Stimulated activated naive B cell treated with anti-CD40 and anti-IgM and Interleukin-4, amounts not matched to agents 10 μg/mL and 1 μg/mL and 100 μg/mL, for 72 hours (primary cell): ENCODE results near the gene ZNF335.
A peak's percentile ranks its signal among the peaks of the same experiment; 100 is the strongest.
"Not testable (repeated sequence)": the region's sequence is repeated elsewhere in the genome, so short reads cannot be mapped to it uniquely, and the experiment has no call there.

Experiments used
- ATAC-seq, 2 donors: fragments of 150-1000 bp; cut with Tn5 transposase; replicated peaks; 2 replicates each; pipeline ENCODE4 v1.10.0; 2021; ENCODE audit warnings: moderate library complexity in 1 of 2
- DNase-seq: peaks from one replicate; pipeline ENCODE4 v3.0.0; 2021
- H3K27ac Mint-ChIP-seq: one replicate; pipeline ENCODE4 v1.8.0; 2022; ENCODE audit warnings: mild to moderate bottlenecking, mixed read lengths
- H3K27me3 Mint-ChIP-seq, 2 donors: one replicate each; pipeline ENCODE4 v1.8.0; 2022; ENCODE audit warnings: mixed read lengths in 2 of 2
- H3K36me3 Mint-ChIP-seq, 2 donors: one replicate each; pipeline ENCODE4 v1.8.0; 2022; ENCODE audit warnings: mixed read lengths in 2 of 2, mild to moderate bottlenecking in 1 of 2
- H3K4me1 Mint-ChIP-seq, 2 donors: one replicate each; pipeline ENCODE4 v1.8.0; 2022; ENCODE audit warnings: mixed read lengths in 2 of 2, mild to moderate bottlenecking in 1 of 2
- H3K4me3 Mint-ChIP-seq, 2 donors: one replicate each; pipeline ENCODE4 v1.8.0; 2022; ENCODE audit warnings: mild to moderate bottlenecking in 2 of 2, mixed read lengths in 2 of 2, moderate library complexity in 1 of 2
- H3K9me3 Mint-ChIP-seq, 2 donors: one replicate each; pipeline ENCODE4 v1.8.0; 2022; ENCODE audit warnings: mixed read lengths in 2 of 2, mild to moderate bottlenecking in 1 of 2

The ZNF335 gene

DNA sequence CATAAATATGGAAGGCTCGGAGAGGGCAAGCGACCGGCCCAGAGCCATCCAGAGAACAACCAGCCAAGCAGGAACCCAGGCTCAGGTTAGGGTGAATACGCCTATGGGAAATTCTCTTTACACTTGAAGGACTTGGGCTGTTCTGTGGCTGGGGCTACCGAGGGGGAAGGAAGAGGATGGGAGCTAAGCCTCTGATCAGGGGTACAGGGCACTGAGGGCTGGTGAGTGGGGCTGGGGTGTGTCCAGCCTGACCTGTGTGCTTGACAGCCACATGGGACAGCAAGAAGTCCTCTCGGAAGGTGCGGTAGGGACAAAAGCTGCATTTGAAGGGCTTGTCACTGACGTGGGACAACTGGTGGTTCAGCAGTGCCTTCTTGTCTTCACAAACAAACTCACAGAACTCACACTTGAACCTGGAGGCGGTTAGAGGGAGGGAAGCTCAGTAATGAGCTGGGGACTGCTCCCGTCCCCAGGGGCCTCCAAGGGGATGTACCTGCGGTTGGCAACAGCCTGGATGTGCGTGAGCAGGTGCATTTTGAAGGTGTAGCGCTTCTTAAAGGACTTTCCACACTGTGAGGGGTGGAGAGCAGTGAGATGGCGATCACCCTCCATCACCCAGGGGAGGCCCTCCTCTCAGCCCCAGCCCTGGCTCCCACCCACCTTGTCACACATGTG, 11.9 kb downstream of the ZNF335 start:
- Mint-ChIP-seq H3K9me3 (no peaks in the 10 kb centered on the region), H3K4me1 (peaks cover 6 to 13% of the 10 kb centered on the region in 2 donors), H3K4me3 (peak overlapping the region in 1 of 2 donors; percentile 10), H3K27ac (peak overlapping the region; percentile 81), H3K27me3 (no peaks in the 10 kb centered on the region), H3K36me3 (peaks cover 50 to 72% of the 10 kb centered on the region in 2 donors)
- DNase-seq (peak; percentile 33), ATAC-seq (peak; percentile 55 to 69)

DNA sequence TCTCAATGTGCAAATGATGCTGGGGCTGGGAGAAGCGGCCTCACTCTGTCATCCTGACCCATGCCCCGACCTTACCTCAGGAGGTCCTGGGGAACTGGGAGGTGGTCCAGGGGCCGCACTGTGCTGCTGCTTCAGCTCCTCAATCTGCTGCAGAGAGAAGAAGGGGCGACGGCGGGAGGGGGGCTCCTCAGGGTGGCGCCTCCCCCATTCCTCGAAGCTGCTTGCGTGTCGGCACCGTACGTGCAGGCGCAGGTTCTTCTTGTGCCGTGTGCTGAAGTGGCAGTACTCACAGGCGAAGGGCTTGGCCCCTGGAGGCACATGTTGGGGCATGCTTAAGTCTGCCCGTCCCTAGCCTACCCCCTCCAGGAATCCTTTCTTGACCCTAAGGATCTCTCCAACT, 12.9 kb downstream of the ZNF335 start:
- DNase-seq, result no peak
- Mint-ChIP-seq H3K4me3 (no peak overlapping the region), H3K27ac (no peak overlapping the region), H3K4me1 (peaks cover 5 to 11% of the 10 kb centered on the region in 2 donors), H3K9me3 (no peaks in the 10 kb centered on the region), H3K27me3 (no peaks in the 10 kb centered on the region), H3K36me3 (peaks cover 48 to 68% of the 10 kb centered on the region in 2 donors)
- no peak for ATAC-seq

DNA sequence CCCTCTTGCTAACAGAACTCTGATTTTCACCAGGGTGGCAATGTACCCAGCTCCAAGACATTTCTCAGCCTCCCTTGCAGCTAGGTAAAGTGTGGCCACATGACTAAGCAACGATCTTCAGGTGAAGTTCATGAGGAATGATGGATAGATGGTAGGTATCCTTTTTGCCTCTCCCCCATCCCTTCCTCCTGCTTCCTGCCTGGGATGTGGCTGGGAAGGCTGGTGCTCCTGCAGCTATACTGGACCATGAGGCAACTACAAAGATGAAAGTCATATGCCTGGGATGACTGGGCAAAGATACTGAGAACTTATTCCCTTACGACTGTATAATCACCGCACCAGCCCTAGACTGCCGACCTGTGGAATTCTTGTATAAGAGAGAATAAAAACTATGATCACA, 13.4 kb downstream of the ZNF335 start:
- H3K4me3 Mint-ChIP-seq, result no peak overlapping the region

DNA sequence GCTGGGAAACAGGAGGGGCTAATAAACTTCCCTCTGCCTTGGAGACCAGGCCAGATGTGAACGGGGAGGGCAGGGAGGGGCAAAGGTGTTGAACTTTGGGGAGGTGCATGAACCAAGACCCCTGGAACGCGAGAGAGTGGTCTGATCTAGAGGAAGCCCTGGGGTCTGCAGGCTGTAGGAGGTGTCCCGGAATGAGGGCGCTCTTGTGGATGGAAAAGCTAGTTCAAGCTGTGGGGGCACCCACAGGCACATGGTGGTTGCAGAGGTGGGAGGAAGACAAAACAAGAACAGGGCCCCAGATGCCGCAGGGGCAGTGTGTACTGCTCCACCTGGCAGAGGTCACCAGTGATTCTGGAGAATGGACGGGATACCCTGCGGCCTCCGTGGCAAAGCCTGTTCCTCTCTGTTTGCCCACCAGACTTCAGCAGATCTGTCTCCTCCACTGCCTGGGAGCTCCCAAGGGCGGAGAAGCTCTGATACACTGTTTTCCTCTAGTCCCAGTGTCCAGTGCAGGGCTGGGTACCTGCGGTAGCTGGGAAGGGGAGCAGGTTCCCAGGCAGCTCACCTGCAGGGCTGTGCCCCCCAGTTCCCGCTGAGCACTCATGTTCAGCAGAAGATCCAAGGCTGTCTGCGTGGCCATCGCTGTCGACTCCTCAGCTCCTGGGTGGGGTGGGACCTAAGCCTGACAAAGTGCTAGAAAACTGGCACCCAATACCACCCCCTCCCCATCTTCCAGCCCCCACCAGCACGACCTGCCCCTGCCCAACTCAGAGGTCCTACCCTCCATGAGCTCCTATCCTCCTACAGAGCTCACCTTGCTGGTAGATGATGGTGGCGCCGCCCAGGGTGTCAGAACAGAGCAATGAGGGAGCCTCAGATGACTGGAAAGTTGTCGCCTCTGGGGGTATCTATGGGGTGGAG, 14.7 kb downstream of the ZNF335 start:
- DNase-seq, result no peak
- no peak for ATAC-seq

More for the DNA sequence above, 13.4 kb downstream of the ZNF335 start:
- H3K27me3 Mint-ChIP-seq, result no peaks in the 10 kb centered on the region
- no peaks in the 10 kb centered on the region for H3K9me3 Mint-ChIP-seq
- no peak overlapping the region for H3K27ac Mint-ChIP-seq
- peaks cover 5 to 9% of the 10 kb centered on the region in 2 donors for H3K4me1 Mint-ChIP-seq
- H3K36me3 Mint-ChIP-seq, result peaks cover 46 to 67% of the 10 kb centered on the region in 2 donors
- ATAC-seq (no peak), DNase-seq (no peak)

DNA sequence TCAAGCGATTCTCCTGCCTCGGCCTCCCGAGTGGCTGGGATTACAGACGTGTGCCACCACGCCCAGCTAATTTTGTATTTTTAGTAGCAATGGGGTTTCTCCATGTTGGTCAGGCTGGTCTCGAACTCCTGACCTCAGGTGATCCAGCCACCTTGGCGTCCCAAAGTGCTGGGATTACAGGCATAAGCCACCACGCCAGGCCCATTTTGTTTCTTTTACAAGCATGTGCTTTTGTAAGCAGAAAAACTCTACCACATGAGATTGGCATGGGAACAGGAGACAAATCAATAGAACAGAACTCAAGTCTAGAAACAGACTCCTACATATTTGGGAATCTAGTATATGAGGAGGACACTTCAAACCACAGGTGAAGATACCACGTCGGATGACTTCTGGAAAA, 15.7 kb downstream of the ZNF335 start:
- not testable (repeated sequence) for H3K27ac Mint-ChIP-seq, DNase-seq, ATAC-seq, H3K4me1 Mint-ChIP-seq, H3K27me3 Mint-ChIP-seq, H3K4me3 Mint-ChIP-seq, H3K9me3 Mint-ChIP-seq
- peaks cover 42 to 61% of the 10 kb centered on the region in 2 donors for H3K36me3 Mint-ChIP-seq

More for the DNA sequence above, 14.7 kb downstream of the ZNF335 start:
- H3K36me3 Mint-ChIP-seq, result peaks cover 38 to 59% of the 10 kb centered on the region in 2 donors
- no peak overlapping the region for H3K27ac Mint-ChIP-seq
- H3K27me3 Mint-ChIP-seq, result no peaks in the 10 kb centered on the region
- no peak overlapping the region for H3K4me3 Mint-ChIP-seq
- H3K9me3 Mint-ChIP-seq, result no peaks in the 10 kb centered on the region
- H3K4me1 Mint-ChIP-seq, result peaks cover 5 to 7% of the 10 kb centered on the region in 2 donors

DNA sequence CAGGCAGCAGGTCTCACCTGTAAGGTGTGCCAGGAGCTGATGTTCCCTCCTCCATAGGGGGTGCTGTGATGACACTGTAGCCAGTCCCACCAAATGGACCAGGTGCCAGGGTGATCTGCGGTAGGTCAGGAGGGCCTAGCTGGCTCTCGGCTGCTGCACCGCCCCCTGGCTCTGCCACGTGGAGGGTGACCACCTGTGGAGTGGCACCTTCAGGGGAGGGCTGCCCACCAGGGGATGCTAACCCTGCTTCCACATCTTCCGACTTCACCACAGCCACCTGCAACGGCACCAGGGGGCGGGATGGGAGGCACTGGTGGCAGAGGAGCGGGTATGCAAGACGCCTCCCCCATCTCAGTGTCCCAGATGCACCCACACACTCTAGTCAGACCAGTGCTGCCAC, 18.3 kb downstream of the ZNF335 start:
- ATAC-seq, result no peak
- Mint-ChIP-seq H3K4me3 (no peak overlapping the region), H3K36me3 (peaks cover 32 to 50% of the 10 kb centered on the region in 2 donors), H3K27ac (peak overlapping the region; percentile 84), H3K4me1 (peaks cover 4 to 7% of the 10 kb centered on the region in 2 donors), H3K9me3 (no peaks in the 10 kb centered on the region), H3K27me3 (no peaks in the 10 kb centered on the region)
- no peak for DNase-seq

DNA sequence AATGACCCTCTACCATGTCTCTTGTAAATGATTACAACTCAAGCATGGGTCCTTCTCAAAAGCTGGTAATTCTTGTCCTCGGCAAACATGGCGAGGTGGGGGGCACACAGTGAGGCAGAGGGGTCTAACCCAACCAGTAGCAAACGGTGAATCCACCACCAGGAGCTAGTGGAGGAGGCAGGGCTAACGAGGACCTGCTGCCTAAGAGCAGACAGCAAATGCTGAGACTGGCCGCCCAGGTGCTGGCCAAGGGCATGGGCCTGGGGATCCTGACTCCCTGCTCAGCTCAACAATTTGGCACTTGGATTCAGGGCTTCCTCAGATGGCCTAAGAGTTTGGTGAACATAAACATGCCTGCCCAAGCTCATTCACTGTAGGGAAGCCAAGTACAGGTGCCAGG, 19.1 kb downstream of the ZNF335 start:
- ATAC-seq, result no peak

DNA sequence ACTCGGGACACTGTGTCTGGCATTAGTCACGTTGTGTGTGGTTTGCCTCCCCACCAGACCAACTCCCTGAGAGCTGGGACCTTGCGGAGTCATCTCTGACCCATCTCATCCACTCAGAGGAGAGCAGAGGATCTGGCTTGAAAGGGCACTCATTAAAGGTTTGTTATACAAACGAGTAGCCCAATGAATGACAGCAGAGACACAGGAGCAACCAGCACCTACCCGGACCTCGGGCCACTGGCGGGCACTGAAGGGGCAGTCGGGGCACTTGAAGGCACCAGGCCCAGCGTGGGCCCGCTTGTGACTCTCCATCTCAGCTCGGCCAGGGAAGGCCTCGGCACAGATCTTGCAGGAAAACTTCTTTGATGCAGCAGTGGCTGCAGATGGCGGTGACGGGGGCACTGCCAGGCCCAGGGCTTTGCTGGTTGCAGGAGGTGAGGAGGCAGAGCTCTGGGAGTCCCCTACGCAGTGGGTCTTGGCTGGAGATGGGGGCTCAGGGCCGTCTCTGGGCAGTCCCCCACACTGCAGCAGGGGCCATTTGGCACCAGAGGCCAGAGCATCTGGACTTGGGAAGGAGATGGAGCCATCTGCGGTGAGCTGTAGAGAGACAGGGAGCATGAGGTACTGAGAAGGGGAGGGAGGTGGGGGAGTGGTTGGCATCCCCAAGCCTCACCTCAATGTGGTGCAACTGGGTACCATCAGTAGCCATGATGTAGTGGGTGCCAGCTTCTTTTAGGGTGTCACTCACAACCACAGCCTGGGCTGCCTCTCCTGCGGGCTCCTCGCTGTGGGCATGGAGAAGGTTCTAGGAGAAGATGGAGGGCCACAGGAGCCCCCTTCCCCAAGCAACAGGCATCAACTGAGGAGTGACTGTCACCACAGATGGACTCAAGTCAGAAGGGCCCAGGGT, 19.8 kb downstream of the ZNF335 start:
- Mint-ChIP-seq H3K27me3 (no peaks in the 10 kb centered on the region), H3K27ac (peak overlapping the region; percentile 67), H3K4me3 (no peak overlapping the region), H3K9me3 (no peaks in the 10 kb centered on the region), H3K4me1 (peaks cover 11 to 13% of the 10 kb centered on the region in 2 donors), H3K36me3 (peaks cover 32 to 45% of the 10 kb centered on the region in 2 donors)
- no peak for DNase-seq
- no peak for ATAC-seq

More for the DNA sequence above, 19.1 kb downstream of the ZNF335 start:
- H3K9me3 Mint-ChIP-seq, result no peaks in the 10 kb centered on the region
- H3K27ac Mint-ChIP-seq, result no peak overlapping the region
- peaks cover 11 to 12% of the 10 kb centered on the region in 2 donors for H3K4me1 Mint-ChIP-seq
- no peak for DNase-seq
- H3K27me3 Mint-ChIP-seq, result no peaks in the 10 kb centered on the region
- no peak overlapping the region for H3K4me3 Mint-ChIP-seq
- H3K36me3 Mint-ChIP-seq, result peaks cover 31 to 46% of the 10 kb centered on the region in 2 donors

DNA sequence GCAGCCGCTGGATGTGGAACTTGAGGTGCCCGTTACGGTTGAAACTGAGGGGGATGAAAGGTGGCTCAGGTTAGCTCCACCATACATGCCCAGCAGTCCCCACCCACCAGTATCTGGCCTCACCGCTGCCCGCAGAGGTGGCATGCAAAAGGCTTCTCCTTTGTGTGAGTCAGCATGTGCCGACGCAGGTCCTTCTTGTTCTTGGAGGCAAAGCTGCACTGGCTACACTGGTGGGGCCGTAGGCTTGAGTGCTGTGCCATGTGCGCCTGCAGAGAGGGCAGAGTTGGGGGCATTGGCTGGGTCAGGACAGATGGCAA, 21.7 kb downstream of the ZNF335 start:
- Mint-ChIP-seq H3K4me3 (no peak overlapping the region), H3K27me3 (no peaks in the 10 kb centered on the region), H3K36me3 (peaks cover 41 to 44% of the 10 kb centered on the region in 2 donors), H3K9me3 (no peaks in the 10 kb centered on the region), H3K4me1 (peaks cover 12 to 18% of the 10 kb centered on the region in 2 donors), H3K27ac (peak overlapping the region; percentile 56)
- no peak for DNase-seq
- no peak for ATAC-seq

DNA sequence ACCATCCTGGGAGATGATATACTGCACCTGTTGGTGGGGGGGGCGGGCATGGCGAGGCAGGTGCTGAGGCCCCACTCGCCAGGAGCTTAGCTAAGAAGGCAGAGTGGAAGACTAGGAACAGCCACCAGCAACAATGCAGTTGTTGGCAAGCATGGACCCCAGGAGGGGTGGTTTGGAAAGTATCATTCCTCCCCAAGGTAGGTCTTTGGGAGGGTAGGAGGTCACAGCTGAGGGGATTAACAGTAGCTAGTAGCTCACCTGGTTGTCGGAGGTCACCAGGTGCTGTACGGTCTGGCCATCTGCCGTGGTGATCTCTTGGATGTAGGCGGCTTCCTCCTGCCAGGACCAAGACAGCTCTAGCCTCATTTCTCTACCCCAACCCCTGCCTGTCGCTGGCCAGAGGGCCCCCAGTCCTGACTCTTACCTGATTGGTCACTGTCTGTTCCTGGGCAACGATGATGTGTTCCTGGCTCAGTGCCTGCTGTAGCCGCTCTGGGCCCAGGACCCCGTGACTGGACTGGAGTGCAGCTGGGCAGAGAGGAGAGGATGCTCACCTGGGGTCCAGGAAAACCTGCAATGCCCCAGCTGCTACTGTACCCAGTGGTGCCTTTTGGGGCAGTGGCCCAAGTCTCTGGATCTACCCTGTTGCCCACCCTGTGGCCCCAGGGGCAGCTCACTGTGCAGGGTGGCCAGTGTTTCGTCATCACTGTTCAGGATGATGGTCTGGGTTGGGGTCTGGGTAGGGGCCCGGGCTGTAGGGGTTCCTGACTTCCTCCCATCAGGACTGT, 22.3 kb downstream of the ZNF335 start:
- Mint-ChIP-seq H3K9me3 (no peaks in the 10 kb centered on the region), H3K27me3 (no peaks in the 10 kb centered on the region), H3K27ac (peak overlapping the region; percentile 81), H3K4me1 (peaks cover 12 to 18% of the 10 kb centered on the region in 2 donors), H3K36me3 (peaks cover 42 to 47% of the 10 kb centered on the region in 2 donors), H3K4me3 (no peak overlapping the region)
- no peak for ATAC-seq
- no peak for DNase-seq

DNA sequence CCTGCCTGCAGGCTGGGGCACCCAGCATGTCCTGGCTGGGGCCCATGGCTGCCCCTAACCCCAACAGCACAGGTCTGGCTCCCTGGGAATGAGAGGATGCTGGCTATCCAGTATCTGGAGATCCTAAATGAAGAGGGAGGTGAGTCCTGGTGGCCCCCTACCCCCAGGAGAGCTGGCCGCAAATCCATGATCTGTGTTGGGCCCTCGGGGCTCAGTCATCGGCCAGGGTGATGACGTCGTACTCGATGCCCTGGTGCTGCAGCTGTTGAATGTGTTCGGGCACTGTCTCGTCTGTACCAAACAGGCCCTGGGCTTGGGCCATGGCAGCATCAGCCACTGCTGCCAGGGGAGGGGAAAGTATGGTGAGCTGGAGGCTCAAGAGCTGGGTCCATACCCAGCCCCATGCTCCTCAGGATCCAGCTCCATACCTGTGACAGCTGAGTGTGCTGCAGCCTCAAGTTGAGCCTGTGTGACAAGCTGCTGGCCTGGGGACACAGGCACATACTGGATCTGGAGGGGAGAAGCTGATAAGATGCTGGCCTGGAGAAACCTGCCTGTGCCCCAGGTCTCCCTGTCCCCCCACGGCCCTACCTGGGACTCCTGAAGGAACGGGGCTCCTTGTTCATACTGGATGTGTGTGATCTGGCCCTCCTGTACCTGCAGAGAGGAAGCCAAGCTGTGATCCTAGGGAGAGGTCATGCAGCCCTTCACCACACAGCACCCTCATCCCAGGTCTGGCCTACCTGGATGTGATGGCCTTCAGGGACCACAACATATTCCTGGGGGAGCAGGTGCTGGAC, 23.1 kb downstream of the ZNF335 start:
- H3K27me3 Mint-ChIP-seq, result no peaks in the 10 kb centered on the region
- no peaks in the 10 kb centered on the region for H3K9me3 Mint-ChIP-seq
- no peak for DNase-seq
- no peak overlapping the region for H3K4me3 Mint-ChIP-seq
- peaks cover 50 to 54% of the 10 kb centered on the region in 2 donors for H3K36me3 Mint-ChIP-seq
- peaks cover 17 to 18% of the 10 kb centered on the region in 2 donors for H3K4me1 Mint-ChIP-seq
- no peak for ATAC-seq
- peak overlapping the region; percentile 81 for H3K27ac Mint-ChIP-seq

DNA sequence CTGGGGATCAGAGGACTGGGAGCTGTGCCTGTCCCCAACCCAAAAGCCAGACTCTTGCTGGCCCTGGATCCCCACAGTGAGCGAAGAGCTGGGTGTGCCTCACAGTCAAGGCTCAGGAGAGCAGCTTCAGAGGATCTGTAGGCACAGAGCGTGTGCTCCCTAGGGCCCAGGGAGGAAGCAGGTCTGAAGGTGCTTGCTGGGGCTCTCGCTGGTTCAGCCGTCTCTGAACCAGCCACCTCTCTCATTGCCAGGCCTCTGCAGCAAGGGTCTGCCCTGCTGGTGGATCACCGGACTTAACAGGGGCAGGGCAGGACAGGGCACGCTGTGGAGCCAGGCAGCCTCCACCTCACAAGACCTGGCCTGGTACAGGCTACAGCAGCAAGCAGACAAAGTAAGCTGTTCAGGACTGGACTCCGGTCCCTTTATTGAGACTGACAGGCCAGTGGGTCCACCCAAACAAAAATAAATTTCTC, 23.7 kb downstream of the ZNF335 start:
- no peaks in the 10 kb centered on the region for H3K9me3 Mint-ChIP-seq
- DNase-seq (no peak), ATAC-seq (peak; percentile 11 to 12)
- H3K27me3 Mint-ChIP-seq, result no peaks in the 10 kb centered on the region
- peaks cover 17 to 18% of the 10 kb centered on the region in 2 donors for H3K4me1 Mint-ChIP-seq
- H3K36me3 Mint-ChIP-seq, result peaks cover 53% of the 10 kb centered on the region in 2 donors
- H3K4me3 Mint-ChIP-seq, result no peak overlapping the region
- peak overlapping the region; percentile 81 for H3K27ac Mint-ChIP-seq
